HG03565 (cell line): Measurements from ENCODE around the gene CTNNA2.

Experiments used
- ATAC-seq: cut with Tn5 transposase; IDR thresholded peaks from one replicate; pipeline ENCODE4 v1.9.1; 2021; ENCODE audit warnings: mild to moderate bottlenecking, moderate library complexity; ENCODE audit not compliant: unreplicated experiment

CTNNA2 gene

DNA sequence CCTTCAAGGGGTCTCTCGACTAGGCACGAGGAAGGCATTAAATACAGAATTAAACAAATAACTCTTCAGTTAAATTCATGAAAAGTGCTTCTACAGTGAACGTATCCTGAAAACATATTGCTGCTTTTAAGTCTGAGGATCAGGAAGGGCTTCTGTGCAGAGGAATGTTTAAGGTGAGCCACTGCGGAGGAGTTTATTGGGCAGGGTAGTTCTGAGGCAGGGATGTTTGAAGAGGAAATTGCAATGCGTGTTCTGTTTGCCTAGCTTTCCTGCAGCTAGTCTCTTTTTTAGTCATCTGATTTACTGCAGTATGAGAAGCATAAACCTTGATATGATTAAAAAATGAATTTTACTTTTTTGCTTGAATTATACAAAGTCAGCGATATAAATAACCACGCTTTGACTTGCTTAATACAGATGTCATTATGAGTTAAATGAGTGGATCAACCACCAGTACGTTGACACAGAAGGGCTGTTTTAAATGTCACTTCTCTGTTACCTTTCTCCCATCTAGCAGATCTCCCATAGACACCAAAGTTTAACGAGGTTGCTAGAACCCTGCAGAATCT is 98.7 kb downstream of the CTNNA2 start:
- no peak for ATAC-seq

DNA sequence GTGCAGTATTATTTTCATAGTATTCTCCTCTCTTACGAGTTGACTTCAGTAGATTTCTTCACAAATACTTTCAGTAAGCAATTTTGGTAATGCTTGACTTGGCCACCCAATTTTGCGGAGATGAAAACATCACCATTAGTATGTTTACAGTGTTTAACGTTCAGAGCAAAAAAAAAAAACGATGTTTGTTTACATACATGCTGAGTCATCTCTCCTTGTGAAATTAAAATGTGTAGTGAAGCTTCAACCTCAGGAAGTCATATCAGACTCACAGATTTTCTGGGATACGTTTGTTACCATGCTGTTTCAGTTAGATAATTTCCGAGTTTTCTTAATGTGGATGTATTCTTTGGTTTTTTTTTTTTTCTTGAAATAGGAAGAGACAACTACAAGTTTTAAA is 100.1 kb downstream of the CTNNA2 start:
- ATAC-seq, result no peak

DNA sequence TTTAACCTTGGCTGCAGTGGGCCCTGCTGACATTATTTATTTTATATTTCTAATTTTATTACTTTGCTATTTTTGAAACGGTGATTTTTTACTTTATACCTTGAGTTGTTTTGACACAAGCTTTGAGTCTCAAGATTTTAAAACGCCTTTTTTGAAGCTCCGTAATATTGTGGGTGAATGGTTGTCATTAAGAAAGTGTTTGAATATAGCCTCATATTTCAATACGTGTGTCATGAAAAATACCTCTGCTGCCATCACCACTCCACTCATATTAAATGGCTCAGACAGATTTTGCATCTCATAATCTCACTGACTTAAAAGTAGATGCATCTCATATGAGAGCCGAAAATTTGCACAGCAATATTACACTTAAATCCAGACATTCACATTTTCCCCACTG is 106.6 kb downstream of the CTNNA2 start:
- no peak for ATAC-seq

DNA sequence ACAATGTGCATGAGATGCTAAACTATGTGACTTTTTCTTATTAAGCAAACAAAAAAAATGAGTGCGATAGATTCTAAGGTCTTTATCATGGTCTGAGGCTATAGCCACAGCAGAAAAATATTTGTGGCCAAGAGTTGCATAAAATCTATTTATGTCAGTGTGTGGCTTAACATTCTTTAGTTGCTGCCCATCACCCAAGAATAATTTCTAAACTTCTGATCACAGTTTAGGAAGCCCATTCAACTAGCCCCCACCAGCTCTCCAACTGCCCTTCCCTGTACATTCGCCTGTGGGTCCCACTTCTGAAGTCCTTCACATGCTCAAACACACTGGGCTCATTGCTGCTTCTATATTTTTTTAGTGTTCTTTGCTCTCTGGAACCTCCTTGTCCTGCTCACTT is 107.1 kb downstream of the CTNNA2 start:
- no peak for ATAC-seq

DNA sequence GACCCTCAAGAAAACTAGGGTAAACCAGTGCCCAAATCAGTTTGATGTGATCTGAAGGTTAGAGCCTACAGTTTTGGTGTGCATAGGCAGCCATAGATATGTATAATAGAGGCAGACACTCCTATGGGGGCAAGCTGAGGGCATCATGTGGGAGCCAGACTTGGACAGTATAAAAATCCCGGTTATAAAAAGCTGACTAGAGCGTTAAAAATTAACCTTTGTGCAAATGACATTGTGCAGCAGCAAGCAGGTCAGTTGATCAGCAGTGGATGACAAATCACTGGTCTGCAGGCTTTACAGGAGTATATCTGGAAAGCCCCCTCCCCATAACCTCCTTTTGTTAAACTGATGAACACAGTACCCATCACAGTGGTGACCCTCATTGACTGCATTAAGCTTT is 107.8 kb downstream of the CTNNA2 start:
- ATAC-seq, result no peak

DNA sequence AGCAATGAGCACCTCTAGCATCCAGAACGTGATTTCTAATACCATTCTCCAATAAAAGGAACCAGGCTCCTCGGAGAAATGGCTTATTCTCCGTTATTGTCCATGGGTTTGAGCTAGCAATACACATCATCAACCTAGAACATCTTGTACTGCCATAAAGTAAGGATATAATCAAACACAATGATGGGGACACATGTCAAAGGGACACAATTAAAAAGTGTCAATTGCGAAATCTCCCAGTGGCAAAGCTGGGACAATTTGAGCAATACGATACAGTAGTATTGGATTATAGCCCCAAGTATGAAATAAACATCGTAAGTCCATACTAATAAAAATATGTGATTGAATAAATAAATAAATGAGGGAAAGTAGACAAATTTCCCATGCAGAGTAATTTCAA is 108.4 kb downstream of the CTNNA2 start:
- no peak for ATAC-seq

DNA sequence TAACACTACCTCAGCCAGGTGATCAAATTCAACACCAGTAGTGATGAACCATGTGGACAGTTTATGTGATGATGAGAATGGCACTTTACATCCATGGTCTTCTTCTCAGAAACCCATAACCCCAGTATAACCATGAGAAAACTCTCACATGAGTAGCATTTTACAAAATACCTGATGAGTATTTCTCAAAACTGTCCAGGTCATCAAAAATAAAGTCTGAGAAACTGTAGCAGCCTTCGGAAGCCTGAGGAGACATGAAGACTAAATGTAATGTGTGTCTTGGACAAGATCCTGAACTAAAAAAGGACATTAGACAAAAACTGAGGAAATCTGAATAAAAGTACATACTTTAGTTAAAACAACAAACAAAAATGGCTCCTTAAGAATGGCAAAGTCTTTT is 108.9 kb downstream of the CTNNA2 start:
- ATAC-seq, result no peak

DNA sequence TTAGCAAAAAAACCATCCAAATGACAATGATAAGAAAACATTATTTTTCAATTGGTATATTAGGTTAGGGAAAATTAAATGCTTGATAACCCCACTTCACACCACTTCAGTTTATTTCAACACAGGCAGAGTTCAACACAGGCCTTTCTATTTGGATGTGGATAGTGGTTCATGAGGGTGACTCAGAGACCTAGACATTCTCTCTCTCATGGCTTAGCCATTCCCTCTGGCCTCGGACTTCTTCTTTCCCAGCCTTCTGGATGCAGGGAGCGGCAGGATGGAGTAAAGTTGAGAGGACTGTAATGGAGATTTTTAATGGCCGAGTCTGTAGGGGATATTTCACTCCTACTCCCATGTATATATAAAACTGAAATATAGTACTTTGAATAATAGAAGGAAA is 109.7 kb downstream of the CTNNA2 start:
- no peak for ATAC-seq

DNA sequence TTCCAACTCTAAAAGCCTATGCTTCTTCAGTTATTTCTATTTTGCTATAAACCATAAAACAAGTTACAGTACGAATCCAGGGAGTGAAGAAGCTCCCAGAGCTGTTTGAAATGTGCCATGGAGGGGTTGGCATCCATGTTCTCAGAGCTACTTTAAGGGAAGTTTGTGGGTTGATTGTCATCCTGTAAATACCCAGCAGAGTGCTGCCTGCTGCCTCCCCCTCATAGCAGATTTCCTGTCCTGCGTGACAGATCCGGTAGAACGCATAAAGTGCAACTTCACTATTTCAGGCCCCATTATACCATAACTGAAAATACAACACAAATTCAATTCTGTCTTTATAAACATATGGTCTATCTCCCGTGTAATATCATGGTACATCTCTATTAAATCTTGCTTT is 114.4 kb downstream of the CTNNA2 start:
- ATAC-seq, result no peak

DNA sequence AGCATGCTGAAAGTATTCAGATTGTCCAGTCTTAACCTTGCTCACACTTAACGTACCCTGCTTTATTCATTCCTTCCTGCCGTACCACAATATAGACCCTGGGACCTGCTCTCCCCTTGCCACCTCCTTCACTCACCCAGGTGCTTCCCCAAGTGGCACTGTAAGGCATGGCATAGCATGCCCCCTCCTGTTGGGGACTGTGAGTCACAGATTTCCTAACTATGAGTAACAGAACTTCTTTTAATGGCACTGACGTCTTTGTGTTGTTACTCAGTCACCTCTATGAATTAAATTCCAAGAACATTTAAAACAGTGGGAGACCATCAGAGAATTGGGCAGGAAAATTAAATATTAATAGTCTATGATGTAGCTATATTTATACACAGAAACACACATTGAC is 117.2 kb downstream of the CTNNA2 start:
- no peak for ATAC-seq

DNA sequence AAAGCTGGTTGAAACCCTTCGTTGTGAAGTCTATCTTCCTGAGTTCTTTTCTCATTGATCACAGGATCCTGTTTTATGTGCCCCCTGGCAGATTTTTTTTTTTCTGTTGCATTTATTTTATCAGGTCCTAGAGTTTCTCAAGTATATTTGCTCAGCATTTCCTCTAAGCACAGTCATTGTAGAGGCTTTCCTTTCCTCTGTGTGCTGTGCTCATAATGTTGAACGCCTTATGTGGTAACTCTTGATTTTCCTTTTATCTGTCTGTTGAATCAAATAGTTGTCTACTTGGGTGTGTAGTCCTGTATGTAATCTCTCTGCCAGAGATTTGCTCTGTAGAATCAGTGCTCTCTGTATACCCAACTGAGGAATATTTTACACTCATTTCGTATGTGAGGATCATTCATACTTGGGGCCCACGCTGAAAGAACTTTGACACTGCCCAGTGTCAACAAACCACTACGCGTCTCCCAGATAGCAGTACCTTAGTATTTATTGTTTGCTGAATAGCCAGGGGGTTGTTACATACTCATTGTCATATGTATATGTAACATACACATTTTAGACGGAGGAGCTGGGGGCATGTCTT is 118.2 kb downstream of the CTNNA2 start:
- ATAC-seq, result no peak

DNA sequence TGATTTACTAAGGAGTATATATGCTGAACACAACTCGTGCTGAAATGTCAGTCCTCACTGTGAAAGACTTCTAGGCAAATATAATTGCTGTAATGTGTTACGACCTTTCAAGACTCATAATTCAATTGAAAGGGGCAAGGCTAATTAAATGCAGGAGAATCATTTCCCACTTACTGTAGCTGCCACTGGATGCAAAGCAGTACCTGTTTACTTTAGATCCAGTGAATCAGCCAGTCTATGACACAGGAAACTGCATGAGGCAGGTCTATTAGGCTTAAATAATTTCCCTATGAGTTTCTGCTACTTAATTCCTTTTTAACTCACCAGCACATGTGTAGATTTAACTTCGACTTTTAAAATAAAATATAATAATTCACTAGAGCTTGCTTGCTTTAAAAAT is 125.6 kb downstream of the CTNNA2 start:
- no peak for ATAC-seq

DNA sequence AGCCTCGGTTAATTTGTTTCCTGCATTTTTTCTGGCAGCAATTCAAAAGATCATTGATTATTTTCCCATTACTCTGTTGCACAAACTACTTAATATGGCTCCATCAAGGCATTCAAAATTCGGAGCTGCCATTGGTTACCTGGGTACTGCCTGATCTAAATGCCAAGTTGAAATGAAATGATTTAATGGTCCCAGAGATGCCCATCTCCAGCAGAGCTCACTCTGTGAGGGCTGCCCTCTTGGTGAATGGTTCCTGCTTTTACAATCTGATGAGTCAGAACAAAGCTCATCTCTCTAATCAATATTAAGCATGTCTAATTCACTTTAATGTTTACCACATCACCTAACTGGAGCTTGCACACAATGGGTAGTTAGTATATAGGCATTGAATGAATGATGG is 126.1 kb downstream of the CTNNA2 start:
- ATAC-seq, result no peak

DNA sequence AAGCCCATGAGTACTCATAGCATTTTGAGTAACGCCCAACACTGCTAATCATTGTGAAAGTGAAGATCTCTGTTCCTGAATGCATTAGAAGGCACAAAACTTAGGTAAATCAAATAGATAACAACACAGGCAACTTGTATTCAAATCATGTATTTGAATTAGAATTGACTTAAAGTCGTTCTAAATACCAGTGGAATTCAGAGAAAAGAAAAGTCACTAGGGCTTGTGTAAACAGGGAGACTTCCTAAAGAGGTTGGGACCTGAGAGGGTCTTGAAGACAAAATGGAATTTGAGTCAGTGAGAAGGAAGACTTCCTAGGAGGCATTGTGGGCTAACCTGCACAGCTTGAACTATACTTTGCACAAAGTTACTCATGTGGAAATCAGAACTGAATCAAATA is 127.2 kb downstream of the CTNNA2 start:
- no peak for ATAC-seq

DNA sequence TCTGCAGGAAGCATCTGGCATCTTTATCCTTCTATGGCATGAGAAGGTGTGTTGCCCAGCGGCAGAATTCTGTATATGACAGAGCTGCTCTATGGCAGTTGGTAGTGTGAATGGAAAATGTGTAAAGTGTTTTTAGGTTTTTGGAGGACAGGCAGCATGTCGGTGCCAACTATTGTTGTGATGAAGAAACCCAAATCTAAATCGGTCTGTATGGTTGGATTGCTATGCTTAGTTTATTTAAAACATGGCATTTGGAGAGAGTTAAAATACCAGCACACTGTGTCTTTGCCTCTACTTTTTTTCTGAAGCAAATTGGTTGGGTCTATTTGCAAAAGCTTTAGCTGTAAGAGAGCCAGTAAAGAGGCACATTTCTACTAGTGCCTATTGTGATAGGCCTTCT is 136.7 kb downstream of the CTNNA2 start:
- ATAC-seq, result no peak

DNA sequence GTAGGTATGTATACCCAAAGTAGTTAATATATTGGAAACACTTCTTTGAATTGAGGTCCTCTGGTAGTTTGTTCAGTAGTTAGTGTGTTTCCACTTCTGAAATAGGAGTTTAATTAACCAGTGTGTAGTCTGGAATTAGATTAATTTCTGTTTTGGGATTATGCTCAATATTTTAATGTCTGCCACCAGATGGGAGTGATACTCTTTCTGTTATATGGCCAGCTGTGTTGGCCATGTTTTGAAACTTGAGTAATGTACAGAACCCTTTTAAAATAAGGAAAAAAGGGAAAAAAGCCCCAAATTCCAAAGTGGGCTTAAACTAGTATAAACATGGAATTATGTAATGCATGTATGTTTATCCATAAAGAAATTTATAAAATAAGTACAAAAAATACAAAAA is 147.7 kb downstream of the CTNNA2 start:
- ATAC-seq, result no peak

DNA sequence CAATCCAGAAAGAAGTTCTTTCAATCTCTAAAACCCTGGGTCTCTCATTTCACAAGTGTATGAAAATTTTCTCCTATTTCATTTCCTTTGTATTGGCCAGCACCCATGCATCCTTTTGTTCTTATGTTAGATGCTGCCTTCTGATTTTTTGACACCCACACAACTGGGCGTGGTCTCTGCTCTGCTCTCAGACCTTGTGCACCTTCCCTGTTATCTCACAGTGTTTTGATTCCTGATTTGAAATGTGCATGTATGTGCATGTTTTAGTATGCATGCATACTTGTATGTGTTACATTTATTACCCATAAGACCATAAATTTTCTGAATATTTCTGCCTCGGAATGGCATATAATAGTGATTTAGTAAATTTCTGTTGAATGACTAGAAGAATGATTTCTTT is 152.2 kb downstream of the CTNNA2 start:
- no peak for ATAC-seq

DNA sequence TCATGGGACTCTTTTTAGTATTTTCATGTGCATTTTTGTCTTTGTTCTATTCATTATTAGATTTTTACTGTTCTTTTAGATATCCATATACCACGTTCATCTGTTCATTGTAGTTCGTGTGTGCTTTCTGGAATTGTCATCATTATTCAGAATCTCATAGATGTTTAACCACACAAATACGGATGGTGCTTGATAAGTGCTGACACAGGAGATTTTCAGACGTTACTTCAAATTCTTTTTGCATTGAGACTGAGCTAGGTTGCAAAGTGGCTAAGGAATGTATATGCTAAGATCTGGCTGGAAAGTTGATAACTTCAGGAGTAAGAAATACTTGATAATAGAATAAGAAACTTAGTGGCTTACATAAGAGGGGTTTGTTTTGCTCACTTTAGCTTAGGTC is 153.6 kb downstream of the CTNNA2 start:
- ATAC-seq, result no peak

DNA sequence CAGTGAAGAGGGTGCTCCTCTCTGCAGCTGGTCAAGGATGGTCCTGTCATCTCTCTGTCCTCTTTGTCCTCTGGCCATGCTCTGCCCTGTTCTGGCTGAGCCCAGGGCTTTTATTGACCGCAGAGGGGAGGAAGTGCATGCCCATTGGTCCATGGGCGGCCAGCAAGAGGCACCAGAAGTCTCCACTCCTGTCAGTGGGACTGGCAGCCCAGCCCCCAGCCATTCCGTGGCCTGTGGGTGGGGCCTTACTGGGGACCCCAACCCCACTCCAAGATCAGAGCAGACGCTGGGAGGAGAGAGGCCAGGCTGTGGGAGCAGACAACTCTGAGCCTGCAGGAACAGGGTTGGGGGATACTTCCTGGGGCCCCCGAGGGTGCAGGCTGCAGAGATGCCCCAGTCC is 156.9 kb downstream of the CTNNA2 start:
- ATAC-seq, result no peak

DNA sequence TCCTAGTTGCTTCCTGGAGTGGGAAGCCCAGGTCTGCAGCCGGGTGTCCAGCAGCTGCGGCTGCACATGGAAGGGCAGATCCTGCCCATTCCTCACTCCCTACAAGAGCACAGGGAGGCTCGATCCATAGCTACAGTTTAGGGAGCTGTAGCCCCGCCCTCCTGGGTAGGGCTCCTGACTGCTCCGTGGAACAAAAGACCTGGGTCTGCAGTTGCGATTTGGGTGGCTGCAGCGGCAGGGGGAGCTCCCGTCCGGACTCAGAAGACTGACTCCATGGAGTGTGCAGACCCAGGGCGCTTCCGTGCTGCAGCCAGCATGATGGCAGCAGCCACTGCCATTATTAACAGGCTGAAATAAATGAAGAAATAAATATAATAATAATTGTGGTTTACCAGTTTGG is 157.3 kb downstream of the CTNNA2 start:
- ATAC-seq, result no peak

DNA sequence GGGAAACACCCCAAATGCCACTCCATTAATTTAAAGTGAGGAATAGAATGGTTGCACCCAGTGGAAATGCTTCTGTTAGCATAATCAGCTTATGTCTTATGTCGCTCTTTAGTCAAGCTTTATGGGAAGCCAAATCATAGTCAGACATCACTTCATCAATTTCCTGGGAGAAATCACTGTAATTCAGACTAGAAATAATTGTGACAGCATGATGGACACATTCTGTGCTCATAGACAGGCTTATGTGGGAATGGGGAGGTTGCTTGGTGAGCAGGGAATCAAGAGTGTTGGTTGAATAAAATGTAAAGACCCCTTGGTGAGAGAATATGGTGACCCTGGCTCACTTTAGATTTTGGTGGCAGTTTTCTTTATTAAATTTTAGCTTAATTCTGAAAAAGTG is 174.0 kb downstream of the CTNNA2 start:
- ATAC-seq, result no peak

DNA sequence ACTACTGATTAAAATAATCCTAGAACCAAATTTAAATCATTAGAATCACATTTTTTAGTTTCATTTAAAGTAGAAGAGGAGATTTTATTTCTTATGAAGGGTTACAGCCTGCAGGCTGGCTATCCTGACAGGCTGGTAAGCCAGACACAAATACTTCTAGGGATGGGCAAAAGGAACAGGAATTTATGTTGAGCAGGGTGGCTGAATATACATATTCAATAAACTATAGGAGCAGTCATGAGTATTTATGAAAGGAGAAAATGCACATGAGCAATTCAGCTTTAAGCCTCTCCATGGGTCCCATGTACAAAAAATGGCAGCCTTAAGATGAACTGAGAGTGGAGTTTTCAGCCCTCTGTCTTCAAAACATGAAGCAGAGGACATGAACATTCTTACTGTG is 182.4 kb downstream of the CTNNA2 start:
- ATAC-seq, result no peak

DNA sequence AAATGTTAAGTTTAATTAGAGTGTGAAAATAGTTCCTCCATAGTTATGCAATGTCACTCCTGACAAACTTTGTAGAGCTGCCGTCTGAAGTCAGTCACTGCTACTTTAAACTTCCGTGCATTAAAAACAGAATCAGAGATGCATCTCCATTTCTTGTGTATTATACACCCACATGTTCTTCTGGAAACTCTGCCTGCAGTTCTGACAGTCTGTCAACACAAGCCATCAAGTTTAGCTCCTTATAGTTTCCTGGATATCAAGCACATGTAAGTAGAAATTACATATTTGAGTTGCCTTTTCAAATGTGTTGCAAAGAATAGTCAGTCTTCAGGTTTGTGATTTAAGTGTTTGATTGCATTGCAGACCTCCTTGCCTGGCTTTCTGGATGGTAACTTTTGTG is 184.3 kb downstream of the CTNNA2 start:
- no peak for ATAC-seq
